ENCODE data around the gene ANKMY1. TPM values are rescaled to one million over a fixed set of nuclear protein-coding genes. Genes with fewer than 3 reads are reported as not detected.

Gene ANKMY1
- total RNA-seq, 1 experiment from 2014 or later, result 28.3 TPM

GRCh38 chr2:240561325-240561971 is 3.7 kb upstream of the ANKMY1 start:
- Histone ChIP-seq H3K4me3 (replicated peaks in 1 of 2; ENCODE audit: low read depth in 1 of 2, low read length in 2 of 2) (peak overlapping the region; percentile 67 to 69), H3K9ac (ENCODE audit: low read length) (peak overlapping the region; percentile 94), H4K20me1 (ENCODE audit: insufficient read depth) (no peaks in the 10 kb centered on the region), H3K9me3 (ENCODE audit: control insufficient read depth in 1 of 2, insufficient read depth in 1 of 2, low read depth in 1 of 2, low read length in 2 of 2) (no peaks in the 10 kb centered on the region), H3K36me3 (ENCODE audit: control insufficient read depth in 1 of 2, insufficient read depth in 2 of 2, low read length in 2 of 2) (peaks cover 0 to 7% of the 10 kb centered on the region in 2 experiments; a peak in 1 of 4 replicates), H3K79me2 (ENCODE audit: insufficient read depth, low read length) (peaks cover 37% of the 10 kb centered on the region), H3K27ac (ENCODE audit: low read depth, low read length) (peak overlapping the region; percentile 98), H3K4me2 (ENCODE audit: low read length) (peak overlapping the region; percentile 80), H2AFZ (ENCODE audit: low read depth, low read length, poor library complexity, severe bottlenecking) (no peak overlapping the region), H3K9me2 (ENCODE audit: insufficient read depth) (no peaks in the 10 kb centered on the region), H3K4me1 (ENCODE audit: control insufficient read depth in 1 of 2, insufficient read depth in 2 of 2, low read length in 2 of 2) (peaks cover 37 to 59% of the 10 kb centered on the region in 2 experiments), H3K27me3 (ENCODE audit: insufficient read depth, low read length) (no peaks in the 10 kb centered on the region)
- intact Hi-C loops (cut with micrococcal nuclease), result loop anchor here (2.0 to 10.0 kb wide), 2 partner anchors 25 to 327 kb away; partner anchors contain the start of gene CAPN10
- no peak for DNase-seq (ENCODE audit: low read depth, low spot score)
- POLR2A ChIA-PET, result interaction anchor here (1.4 to 1.5 kb wide), 4 partner anchors 19 to 67 kb away, joined by 4 to 8 read pairs (median 6); partner anchors contain the start of gene CAPN10
- RAD21 ChIA-PET (ENCODE audit: low non-redundant PET in 1 of 2, low total read pairs in 2 of 2, uncharacterized antibody in 2 of 2, unreplicated experiment in 2 of 2), result interaction anchor here in 1 of 2 experiments (1.0 kb wide), 1 partner anchor 25 kb away, joined by 4 read pairs; the partner anchor contains the start of gene CAPN10
- ATAC-seq, result peak; percentile 0; the same call in 1 of the 2 replicates
- CTCF ChIA-PET, result interaction anchor here (1.1 to 2.0 kb wide), 4 partner anchors 18 to 279 kb away, joined by 3 to 11 read pairs (median 4); partner anchors contain the start of gene CAPN10
- TSS peak; percentile 86 for BruUV-seq (replicated peaks)
- TF ChIP-seq EZH2phosphoT487 (IDR thresholded peaks at IDR 0.05; ENCODE audit: borderline replicate concordance) (no peak), POLR2AphosphoS5 (IDR thresholded peaks at IDR 0.05; ENCODE audit: low read depth, low read length) (no peak), RAD21 (IDR thresholded peaks at IDR 0.05; ENCODE audit: low read depth) (no peak), SRF (IDR thresholded peaks at IDR 0.05; ENCODE audit: low read depth) (no peak), EZH2 (IDR thresholded peaks at IDR 0.05) (no peak), SP1 (IDR thresholded peaks at IDR 0.05; ENCODE audit: low read depth) (no peak), ZNF274 (IDR thresholded peaks at IDR 0.05; ENCODE audit: low read depth, low read length) (no peak), REST (IDR thresholded peaks at IDR 0.05; ENCODE audit: low read depth) (no peak), JUND (IDR thresholded peaks at IDR 0.05) (no peak), ATF3 (IDR thresholded peaks at IDR 0.05) (no peak), TCF7L2 (IDR thresholded peaks at IDR 0.05; ENCODE audit: borderline replicate concordance, extremely low read depth, insufficient read depth, insufficient read length) (no peak), EGR1 (IDR thresholded peaks at IDR 0.05; ENCODE audit: low read depth) (no peak), ZBTB33 (IDR thresholded peaks at IDR 0.05; ENCODE audit: extremely low read depth, insufficient replicate concordance, low read length) (no peak), SIN3A (IDR thresholded peaks at IDR 0.05; ENCODE audit: low read depth) (no peak), FOSL1 (IDR thresholded peaks at IDR 0.05; ENCODE audit: low read depth) (no peak)

All from HCT116 (cell line).